ENCODE measurements around the gene ALX1.

Gene ALX1

DNA sequence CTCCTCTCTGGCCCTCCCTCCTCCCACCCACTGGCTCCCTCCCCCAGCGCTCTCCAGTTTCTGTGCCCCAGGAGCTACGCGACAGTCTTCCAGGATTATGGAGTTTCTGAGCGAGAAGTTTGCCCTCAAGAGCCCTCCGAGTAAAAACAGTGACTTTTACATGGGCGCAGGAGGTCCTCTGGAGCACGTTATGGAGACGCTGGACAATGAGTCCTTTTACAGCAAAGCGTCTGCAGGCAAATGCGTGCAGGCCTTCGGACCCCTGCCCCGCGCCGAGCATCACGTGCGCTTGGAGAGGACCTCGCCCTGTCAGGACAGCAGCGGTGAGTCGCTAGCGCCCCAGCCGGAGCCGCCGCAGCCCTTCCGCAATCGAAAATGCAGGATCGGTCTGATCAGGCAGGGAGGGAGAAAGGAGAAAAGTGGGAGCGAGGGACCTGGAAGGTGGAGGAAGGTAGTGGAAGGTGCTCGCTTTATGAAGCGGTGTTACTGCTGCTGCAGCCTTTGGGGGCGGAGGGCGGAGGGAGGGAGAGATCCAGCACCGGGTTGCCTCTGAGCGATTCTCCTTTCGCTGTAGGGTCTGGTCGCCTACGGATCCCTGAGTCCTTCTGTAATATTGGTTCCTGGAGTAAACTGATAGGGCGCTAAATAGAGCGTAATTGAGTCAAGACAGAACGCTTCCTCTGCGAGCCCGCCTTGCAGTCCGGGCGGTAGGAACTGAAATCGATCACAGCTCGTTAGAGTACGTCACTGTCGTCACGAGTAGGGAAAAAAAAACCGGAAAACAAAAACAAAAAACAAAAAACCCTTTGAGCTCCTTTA, at the start of gene ALX1:
TSS of gene ALX1 (plus strand) at position 56 of the 819 bp plus-strand sequence. CDS start at position 98, 42 bp downstream.
- DNase-seq (ENCODE audit: low spot score): no peak

DNA sequence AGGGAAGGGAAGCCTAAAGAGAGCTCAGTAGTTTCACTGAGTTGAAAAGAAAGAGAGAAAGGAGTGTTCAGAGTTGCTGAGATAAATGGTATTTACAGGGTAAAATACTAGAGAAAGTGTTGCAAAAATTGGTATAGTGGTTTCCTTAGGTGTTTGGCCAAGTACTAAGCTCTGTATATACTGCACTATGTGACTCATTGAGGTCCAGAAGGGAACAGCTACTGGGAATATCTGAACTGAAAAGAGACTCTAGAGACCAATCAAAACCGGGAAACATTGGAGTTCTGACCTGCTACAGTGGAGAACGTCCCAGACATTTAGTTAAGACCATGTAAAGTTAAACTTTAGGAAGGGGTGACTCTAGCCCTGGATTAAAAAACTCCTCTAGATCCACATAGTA, 42.7 kb upstream of the ALX1 start:
- no peak for DNase-seq (ENCODE audit: low spot score)

DNA sequence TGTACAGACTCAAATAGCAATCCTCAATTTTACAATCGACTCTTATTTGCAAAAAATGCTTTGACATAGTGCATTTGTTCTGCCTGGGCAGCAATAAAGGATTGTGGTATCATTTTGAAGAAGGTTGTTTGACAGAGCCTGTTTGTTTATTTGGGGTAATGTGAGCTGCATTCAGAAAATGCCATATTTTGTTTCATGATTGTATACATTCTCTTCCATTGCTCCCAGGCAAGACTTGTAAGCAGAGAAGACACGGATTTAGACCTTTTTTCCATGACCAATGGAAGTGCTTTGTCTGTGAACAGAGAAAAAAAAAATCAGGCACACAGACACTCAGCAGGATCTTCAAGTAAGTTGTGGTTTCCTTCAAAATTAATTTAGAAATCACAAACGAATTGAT, 35.5 kb upstream of the ALX1 start:
- DNase-seq (ENCODE audit: low spot score): no peak

DNA sequence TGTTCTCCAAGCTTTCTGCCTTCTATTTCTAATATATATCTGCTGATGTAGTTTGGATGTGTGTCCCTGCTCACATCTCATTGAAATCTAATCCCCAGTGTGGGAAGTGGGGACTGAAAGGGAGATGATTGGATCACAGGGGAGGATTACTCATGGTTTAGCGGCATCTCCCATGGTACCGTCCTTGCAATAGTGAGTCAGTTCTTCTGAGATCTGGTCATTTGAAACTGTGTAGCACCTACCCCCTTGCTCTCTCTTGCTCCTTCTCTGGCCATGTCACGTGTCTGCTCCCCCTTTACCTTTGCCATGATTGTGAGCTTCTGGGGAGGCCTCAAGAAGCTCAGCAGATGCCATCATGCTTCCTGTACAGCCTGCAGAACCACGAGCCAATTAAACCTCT, 26.2 kb upstream of the ALX1 start:
- DNase-seq (ENCODE audit: low spot score): no peak

DNA sequence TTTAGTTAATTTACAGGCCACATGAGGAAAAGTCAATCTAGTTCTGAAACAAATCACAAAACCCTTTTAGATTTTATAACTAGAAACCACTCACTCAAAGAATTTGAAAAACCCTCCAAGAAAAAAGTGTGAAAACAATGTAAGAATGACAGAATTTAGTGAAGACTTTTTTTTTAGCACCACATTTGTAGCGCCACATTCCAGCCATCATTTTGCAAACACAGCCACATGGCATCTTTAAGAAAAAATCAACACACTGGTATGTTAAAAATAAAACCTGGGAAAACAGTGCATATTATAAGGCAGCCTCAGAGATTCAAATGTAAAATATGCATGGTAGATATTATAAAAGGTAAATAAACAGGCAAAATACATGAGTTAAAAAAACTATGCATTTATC, 22.3 kb upstream of the ALX1 start:
- DNase-seq (ENCODE audit: low spot score): no peak

DNA sequence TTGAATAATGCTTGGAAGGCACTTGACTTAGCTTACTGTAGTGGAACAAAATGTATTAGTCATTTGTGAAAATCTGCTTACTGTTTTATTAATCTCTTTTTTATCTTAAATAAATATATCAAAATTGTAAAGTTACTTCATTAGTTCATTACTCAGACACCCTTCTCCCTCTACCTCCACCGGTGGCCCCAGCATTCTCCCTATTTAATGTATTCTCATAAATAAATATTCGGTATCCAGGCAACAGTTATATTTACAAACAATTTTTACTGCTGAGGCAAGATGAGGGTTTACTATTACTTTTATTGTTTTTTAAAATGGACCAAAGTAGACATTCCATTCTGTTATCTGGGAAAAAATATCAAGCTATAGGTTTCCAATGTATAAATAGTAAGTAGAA, 19.6 kb upstream of the ALX1 start:
- no peak for DNase-seq (ENCODE audit: low spot score)

DNA sequence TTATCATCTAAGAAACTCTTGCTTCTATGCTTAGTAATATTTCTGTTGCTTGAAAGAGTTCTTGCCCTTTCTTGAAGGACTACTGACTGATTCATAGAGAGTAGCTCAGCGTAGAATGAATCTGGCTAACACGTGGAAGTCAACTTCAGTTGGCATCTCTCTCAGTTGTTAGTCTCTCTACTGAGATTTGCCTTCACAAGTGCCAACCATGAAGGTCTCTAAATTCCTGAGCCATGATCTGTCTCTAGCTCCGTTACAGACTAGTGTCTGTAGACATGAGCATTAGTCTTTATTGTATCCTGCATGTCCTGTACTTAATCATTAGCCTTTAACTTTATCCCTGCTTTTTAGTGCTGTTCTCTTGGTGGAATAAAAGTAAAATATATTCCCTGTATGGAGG, 19.1 kb upstream of the ALX1 start:
- no peak for DNase-seq (ENCODE audit: low spot score)

DNA sequence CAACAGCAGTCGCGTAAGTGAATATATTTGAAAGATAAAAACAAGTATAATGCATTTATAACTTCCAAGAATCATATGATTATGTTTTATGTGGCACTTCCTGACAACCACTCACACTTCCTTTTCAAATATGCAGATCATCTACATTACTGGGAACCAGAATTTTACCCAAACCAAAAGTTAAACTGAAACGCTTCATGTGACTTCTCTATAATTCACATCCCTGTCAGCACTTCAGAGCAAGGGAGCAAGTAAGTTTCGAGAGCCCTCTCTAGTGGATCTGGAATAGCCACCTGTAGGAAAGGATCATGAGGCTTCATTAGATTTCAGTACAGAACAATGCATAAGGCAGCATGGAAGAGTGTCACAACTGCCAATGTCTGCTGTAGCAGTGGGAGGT, 13.7 kb upstream of the ALX1 start:
- DNase-seq (ENCODE audit: low spot score): no peak

DNA sequence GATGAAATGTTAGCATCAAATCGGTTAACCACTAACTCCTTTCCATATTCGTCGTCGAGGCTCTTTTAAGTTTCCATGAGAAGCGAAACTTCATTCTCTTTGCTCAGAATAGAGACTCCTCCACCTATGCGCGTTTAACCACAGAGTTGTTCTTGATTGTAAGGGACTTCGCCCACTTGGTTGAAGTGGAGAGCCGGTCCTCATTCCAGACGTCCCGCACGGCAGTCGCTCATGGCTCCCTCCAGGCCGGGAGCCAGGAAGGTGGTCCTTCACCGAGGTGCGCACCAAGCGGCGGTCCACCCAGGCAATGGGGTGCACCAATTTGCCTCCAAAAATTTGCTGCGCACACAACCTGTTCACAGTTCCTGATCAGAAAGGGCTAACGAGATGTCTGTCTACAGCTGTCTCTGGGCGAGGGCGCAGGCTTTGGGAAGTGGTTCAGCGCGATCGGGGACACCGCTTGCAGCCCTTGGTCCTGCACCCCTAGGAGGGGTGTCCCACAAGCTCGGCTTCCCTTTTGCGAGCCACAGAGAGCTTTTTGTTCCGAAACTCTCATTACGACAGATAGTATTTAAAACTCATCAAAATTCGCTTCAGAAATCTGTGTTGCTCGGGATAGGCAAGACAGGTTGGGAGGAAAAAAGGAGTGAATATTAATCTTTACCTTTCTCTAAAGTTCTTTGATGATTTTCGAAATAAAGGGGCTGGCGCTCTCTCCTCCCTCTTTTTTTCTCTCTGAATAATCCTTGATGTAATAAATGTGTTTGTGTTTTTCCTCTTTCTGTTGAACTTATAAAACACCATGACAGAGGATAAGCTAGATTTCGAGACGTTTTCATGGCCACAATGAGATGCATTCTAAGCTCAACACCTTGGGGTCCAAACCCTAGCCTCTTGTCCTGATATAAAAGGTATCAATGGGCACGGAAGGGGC, 6.4 kb upstream of the ALX1 start:
- no peak for DNase-seq (ENCODE audit: low spot score)

DNA sequence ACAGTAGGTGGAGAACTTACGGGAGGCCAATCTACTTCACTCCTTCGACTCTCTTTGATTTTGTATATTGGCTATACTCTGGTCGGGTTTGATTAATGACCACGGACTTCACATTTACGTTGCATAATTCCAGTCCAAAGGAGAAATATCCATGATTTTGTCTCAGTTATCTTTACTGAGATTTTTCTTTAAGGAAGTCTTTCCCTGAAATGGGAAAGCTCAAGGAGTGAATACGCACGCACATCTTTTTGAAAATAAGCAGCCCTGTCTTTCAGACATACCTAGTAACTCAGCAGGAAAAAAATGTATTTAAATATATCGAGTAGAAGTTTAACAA, 5.7 kb upstream of the ALX1 start:
- DNase-seq (ENCODE audit: low spot score): no peak

DNA sequence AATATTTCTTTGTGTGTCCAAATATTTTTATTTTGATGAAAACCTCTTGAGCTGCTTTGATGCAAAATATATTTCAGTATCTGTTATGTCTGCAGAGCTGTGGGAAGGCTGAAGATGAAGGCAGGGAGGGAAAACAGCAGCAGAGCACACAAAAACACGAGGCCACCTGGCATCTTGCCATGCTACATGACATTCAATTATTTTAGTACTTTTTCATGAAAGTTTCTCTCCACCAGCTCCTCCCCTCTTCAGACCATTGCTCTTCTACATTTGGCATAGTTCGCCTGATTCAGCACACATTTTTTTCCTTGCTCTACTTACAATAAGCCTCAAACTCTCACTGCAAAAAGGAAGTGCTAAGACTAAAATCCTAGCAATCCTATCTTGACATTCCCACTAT, 4.6 kb upstream of the ALX1 start:
- DNase-seq (ENCODE audit: low spot score): no peak

DNA sequence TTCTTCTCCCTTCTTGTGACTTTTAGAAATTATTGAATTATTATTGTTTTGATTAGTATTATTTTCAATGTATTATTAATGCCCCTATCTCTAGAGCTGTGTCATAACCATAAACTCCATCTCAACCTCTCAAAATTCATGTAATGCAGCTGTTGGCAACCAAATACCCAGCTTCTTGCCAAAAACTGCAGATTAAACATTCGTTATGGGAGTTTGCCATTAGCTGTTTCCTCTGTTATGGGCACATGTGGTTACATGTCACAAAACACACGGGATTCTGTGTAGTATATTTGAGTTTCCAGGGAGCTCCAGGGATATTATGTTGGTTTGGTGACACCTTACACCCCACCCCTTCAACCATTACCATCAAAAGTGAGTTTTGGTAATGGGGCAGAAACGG, 2.8 kb upstream of the ALX1 start:
- no peak for DNase-seq (ENCODE audit: low spot score)

DNA sequence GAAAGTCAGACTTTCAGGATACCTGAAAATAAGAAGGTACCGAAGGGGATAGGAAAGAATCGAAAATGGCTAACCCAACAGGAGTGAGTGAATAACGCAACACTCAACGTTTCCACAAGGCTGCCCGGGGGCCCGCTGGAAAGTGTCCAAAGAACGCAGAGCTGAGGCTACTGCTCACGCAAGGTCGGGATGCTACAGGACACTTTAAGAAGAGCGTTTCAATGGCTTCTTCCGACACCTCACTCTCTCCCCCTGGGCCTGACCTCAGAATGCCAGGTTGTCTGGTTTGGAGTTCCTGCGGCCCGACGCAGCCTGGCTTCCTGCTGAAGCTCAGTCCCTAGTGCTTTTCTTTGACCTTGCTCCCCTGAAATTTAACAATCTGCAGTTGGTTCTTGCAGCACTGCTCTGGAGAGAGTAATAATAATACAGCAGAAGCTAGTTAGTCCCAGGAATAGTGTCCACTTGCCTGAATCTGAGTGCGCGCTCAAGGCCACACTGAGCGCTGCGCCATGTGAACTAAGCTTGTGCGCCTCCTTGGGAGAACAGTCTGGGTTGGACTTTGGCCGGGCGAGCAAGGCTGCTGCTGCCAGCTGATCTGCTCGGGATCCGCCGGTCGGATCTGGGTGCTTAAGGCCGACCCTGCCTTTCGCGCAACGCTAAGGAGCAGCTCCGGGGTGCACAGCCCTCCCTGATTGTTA, 2.0 kb upstream of the ALX1 start:
- no peak for DNase-seq (ENCODE audit: low spot score)

DNA sequence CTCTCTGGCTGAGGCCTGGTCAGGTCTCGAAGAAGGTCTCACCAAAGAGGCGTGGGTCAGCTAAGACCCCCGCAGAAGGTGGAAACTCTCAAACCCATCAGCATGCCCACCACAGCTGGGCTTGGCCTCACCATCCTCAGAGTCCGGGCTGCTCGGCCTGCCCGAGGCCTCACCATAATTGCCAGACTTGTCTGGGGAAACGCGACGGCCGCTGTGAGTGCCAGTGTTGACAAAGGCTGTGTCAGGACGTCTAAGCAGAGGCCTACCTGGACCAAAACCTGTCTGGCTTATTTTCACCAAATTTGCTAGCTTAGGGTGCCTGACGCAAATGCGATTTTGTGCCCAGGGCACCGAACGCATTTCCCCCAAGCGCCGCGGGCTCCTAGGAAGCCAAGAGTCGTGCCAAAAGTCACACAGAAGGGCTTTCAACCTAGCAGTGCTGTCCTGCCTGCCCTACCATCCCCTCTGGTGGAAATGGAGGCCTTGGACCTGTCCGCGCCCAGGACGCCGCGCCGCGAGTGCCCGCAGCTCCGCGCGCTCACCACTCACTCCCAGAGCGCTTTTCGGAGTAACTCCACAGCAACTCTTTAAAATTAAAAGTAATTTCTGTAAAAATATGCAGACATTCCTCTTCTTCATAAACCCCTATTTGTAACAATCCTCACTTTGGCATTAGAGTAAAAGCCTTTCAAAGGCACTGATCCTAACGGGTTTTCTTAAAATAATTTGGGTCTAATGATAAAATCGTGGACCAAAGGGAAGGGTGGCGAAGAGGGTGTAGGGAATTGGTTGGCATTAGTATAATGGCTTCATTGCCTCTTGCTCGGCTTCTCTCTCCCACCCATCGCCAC, 1.2 kb upstream of the ALX1 start:
- DNase-seq (ENCODE audit: low spot score): no peak

DNA sequence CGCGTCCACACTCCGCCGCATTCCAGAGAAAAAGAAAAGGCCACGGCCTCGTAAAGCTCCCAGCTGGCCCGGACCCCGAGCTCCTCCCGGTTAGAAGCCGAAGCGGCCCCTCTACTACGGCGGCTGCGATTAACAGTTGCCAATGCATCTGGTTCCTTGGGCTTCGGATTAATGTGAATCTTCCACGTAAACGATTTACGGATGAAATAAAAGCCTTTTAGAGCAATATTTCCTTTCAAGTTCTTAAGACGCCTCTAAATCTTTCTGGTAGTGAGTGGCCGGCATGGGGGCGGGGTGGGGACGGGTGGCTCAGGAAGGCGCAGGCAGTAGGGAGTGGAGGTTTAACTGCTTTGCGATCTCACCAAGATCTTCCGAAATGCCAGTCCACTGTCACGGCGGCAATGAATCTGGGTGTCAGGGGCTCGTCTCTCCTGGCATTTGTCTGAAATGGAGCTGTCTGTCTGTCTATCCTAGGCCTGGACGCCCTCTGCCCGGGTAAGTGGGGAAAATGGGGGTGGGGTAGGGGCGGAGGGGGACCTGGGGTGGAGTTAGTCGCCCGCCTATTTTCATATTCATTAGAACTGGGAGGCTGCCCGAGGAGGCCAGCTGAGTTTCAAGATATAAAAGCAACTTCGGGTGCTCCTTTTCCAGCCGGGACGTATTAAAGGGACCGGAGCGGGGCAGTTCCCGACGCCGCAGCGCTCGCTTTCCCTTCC, 413 bp upstream of the ALX1 start:
- no peak for DNase-seq (ENCODE audit: low spot score)

DNA sequence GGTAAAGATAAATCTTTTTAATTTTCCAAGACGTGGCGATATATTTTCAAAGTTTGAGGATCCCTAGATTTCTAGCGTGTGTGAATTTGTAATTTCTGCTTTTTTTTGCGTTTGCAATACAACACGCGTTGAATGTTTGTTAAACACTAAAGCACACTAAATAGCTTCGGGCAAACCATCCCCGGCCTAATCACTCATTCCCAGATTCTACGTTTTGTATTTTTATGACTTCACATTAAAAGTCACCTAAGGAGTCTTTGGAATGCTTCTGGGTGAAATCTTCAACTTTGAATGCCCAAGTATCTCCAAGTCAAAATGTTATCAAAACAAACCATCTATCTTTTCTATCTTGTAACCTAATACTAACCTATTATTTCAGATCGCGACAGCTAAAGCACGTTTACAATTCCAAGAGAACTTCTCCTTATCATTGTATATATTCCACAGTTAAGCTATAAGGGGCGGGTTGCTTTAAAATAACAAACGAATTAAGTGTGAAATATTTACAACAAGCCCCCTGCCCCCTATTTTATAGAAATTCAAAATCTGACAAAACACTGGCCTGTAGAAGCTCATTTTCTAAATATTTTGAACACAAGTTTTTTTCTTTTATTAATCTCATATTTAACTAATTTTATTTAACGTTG, 1.1 kb downstream of the ALX1 start:
- no peak for DNase-seq (ENCODE audit: low spot score)

DNA sequence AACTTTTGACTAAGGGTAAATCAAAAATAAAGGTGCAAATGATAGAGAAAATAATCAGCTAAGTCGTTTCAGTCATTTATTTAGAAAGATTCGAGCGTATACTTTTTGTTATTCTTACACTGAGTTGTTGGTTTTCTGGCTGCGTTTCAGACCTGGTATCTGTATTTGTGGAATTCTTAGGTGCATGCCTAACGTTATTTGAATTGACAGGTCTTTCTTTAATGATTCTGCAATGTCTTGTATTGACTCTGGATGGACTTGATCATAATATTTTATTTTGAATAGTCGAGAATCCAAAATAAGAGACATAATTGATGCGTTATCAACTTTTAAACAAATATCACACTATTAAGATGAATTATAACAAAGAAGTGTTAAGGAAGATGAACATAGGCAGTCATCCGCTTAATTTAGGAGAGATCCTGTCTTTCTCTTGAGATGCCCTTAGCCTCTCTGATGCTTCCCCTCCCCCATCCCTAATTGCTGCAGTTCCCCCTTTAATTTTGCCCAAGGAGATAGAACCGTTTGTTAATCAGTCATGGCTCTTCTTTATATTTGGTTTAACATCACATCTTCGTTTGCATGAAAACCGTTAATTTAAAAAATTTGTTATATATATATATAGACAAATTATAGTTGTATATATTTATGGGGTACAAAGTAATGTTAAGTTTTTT, 1.8 kb downstream of the ALX1 start:
- no peak for DNase-seq (ENCODE audit: low spot score)

DNA sequence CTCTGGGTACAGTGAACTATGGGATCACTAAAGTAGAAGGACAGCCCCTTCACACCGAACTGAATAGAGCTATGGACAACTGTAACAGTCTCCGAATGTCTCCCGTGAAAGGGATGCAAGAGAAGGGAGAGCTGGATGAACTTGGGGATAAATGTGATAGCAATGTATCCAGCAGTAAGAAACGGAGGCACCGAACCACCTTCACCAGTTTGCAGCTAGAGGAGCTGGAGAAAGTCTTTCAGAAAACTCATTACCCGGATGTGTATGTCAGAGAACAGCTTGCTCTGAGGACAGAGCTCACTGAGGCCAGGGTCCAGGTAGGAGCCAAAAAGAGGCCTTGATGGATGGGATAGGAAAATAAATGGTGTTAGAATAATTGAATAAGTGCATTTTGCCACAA, 3.5 kb downstream of the ALX1 start:
- no peak for DNase-seq (ENCODE audit: low spot score)

DNA sequence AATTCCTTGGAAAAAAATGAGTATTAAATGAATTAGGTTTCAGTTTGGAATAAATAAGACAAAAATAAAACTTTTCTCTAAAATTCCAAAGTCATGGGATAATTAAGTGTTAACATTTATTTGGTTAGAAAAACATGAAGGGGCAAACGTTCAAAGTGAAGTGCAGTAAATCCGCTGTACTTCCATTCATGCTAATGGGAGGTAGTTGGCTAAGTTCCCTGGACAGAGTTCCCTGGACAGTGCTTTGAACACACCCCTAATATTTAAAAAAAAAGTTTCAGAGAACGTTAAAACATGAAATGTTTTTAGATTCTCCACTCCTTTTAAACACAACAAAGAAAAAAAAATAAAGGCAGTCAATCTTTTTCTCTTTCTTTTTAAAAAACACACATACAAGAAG, 16.3 kb downstream of the ALX1 start:
- DNase-seq (ENCODE audit: low spot score): no peak

DNA sequence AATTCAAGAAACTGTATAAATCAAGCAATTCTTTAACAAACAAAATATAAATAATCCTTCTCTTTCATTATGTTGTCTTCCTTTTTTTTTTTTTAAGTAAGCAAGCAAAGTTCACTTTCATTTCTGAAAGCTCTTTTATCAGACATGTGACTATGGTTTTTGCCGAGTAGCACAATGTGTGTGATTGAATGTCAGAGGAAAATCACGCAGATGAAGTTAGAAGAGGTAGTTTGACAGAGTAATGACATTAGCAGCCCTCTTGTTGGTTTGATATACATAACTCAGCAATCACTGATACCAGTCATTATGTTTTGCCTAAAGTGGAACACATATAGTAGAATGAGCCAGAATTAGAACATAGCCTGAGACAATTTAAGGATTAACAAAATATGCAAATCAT, 19.0 kb downstream of the ALX1 start:
- no peak for DNase-seq (ENCODE audit: low spot score)
